Sciatic nerve (tissue), 2 donors: ENCODE results near the gene PDAP1. TPM values are rescaled to one million over a fixed set of nuclear protein-coding genes. Genes with fewer than 3 reads are reported as not detected.
A peak's percentile ranks its signal among the peaks of the same experiment; 100 is the strongest.
"Not testable (repeated sequence)": the region's sequence is repeated elsewhere in the genome, so short reads cannot be mapped to it uniquely, and the experiment has no call there.

ENCODE experiments used
- ATAC-seq: fragments of 200-7000 bp; cut with Tn5 transposase; one replicate; pipeline ENCODE4 v1.9.1; 2020; ENCODE audit warnings: mild to moderate bottlenecking, moderate library complexity
- DNase-seq: peaks from one replicate; pipeline ENCODE4 v3.0.0-alpha.2; 2020; ENCODE audit warnings: low spot score
- intact Hi-C: fragments of 100-400 bp; cut with DNase I; formaldehyde crosslinking; loops from one replicate; pipeline ENCODE4 v1.14.2; 2022
- total RNA-seq: library from RNA; stranded (reverse); fragmentation: NEBNext Ultra II Directional; extraction: Animal tissue kit (Norgen Biotek cat#: 25700); gene quantifications from one replicate; pipeline ENCODE4 v1.2.1, GENCODE V29; 2021
- donor health status: DM: no; HTN: no; CAD: no.
- donor health status: DM: no; HTN: no; CAD: no.

Gene PDAP1, protein sequence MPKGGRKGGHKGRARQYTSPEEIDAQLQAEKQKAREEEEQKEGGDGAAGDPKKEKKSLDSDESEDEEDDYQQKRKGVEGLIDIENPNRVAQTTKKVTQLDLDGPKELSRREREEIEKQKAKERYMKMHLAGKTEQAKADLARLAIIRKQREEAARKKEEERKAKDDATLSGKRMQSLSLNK
- 76.1 TPM for total RNA-seq

GRCh38 chr7:99408379-99409191 is at the start of gene PDAP1, which contains the start of gene BUD31:
Gene PDAP1, minus strand, starts transcription at chr7:99408597. Its CDS starts 49 bp downstream, at chr7:99408548.
Gene BUD31, plus strand, starts transcription at chr7:99408969. Its CDS starts 2,124 bp downstream, at chr7:99411093.
- intact Hi-C loops: loop anchor here (5.0 kb wide), 1 partner anchor 409 kb away; no protein-coding TSS in a partner anchor
- peak; percentile 97 for ATAC-seq
- DNase-seq: peak; percentile 95

DNA sequence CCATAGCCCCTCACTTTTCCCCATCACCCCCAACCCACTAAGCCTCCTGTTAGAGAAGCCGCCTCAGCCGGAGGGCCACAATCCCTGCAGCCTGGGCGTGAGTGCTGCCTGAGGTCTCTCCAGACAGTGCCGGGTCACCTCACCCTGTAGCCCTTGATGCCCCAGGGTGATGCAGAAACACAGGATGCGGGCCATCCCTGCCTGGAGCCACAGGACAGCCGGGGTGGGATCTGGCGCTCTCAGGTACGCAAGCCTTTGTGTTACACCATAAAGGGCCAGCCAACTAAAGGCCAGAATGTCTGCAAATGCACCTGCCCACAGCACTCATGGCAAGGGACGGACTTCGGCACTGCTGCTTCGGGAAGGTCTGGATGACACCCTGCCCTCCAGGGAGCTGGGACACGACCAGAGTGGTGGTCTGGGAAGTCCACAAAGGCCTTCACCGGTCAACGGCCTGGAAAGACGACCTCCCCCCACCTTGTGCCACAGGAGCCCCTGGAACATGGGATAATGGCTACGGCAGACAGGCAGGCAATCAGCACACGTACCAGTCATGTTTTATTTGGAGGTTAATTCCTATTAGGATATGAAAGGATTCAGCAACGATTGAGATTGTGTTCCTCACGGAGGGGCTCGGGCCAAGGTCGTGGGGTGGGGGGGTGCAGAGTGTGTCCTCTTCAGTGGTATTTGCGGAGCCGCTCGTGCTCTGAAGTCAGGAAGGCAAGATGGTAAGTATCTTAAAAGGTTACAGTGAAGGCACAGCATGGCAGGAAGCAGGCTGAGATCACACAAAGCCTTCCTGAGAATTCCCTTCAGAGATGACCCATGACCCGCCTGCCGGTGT is 49.5 kb upstream of the PDAP1 start:
- ATAC-seq: peak; percentile 12

GRCh38 chr7:99457050-99457649 is 48.8 kb upstream of the PDAP1 start:
- intact Hi-C loops: no loop called here
- ATAC-seq (no peak), DNase-seq (no peak)

More for the DNA sequence above, 49.5 kb upstream of the PDAP1 start:
- intact Hi-C loops: no loop called here
- no peak for DNase-seq

DNA sequence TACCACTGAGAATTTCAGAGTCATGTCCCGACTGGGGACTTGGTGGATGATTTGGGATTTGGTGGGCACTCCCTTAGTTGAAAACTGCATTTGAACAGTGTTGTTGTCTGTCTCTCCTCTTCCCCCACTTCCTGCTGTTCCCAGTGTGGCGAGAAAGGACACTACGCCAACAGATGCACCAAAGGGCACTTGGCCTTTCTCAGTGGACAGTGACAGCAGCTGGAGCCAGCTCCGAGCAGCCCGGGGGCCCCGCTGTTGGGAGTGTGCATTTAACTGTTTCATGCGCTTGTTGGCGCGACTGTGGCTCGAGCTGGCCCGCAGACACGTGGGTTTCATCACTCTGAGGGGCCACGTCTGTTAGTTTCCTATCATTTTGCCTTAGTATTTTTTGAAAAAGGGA is 47.9 kb upstream of the PDAP1 start:
- DNase-seq (no peak), ATAC-seq (no peak)
- intact Hi-C loops: no loop called here

GRCh38 chr7:99455874-99456273 is 47.5 kb upstream of the PDAP1 start:
- no peak for DNase-seq
- no peak for ATAC-seq
- intact Hi-C loops: no loop called here

DNA sequence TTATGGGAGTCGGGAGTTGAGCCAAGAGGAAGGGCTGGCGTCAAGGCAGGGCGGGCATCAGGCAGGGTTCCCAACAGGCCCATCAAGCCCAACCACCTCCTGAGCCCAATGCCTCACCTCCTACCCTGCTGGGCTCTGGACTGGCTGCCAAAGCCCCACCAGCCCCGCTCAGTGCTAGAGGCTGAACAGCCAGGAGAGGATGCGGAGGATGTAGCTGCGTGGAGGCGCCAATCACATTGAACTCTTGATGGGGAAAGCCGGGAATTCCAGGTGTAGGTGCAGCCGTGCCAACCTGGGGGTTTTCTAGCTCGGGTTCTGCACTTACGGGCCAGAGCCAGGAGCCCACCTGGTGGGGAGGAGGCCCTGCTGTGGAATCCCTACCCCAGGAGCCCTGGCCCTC is 44.7 kb upstream of the PDAP1 start:
- DNase-seq: no peak
- ATAC-seq: no peak
- intact Hi-C loops: no loop called here

DNA sequence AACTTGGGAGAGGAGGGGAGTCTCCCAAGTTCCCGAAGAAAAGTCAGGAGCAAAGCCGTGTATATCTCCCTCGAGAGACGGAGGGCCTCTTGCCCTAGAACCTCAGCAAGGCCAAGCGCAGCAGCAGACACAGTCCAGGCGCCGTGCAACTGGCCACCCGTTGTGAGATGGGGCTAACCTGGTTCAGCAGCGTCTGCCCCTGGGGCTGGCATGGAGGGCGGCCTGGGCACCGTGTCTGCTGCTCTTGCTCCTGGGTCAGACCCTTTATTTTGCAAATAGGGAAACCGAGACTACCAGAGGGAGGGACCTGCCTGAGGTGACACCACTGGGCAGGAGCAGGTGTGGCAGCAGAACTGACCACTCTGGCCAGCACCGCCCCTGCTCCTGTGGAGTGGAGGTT is 44.1 kb upstream of the PDAP1 start:
- no peak for DNase-seq
- no peak for ATAC-seq
- intact Hi-C loops: no loop called here

DNA sequence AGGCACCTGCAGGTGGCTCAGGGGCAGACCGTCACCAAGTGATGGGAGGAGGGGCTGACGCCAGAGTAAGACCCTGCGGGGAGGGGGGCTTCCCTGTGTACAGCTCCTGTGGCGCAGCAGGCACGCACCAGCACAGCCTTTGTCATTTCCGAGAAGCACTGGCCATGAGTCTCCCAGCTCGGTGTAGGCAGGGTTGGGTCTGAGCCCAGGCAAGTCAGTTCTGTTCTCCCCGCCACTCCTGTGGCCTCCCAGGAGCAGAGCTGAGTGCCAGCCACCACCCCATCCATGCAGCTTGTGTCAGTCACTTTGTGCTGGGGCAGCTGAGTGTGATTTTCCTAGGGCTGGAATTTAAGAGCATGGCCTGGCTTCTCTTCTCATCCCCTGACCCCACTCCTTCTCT is 43.5 kb upstream of the PDAP1 start:
- intact Hi-C loops: no loop called here
- DNase-seq: no peak
- ATAC-seq: no peak

DNA sequence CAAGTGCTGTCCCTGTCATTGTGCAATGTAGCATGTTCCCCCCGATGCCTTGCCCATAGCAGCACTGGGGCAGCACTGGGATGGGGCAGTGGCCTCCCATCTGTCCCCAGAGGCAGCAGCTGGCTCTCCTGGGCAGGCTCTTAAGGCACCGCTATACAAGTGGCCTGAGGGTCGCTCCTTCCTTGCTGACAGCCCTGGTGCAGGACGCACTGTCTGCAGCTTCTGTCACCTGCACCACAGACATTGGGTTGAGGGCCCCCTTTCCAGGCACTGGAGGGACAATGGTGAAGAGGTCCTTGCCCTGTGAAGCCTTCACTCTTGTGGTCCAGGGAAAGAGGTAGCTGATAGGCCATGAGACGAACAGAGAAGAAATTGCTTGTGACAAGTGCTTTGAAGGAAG is 40.9 kb upstream of the PDAP1 start:
- DNase-seq: no peak
- ATAC-seq: no peak
- intact Hi-C loops: no loop called here

GRCh38 chr7:99448855-99449254 is 40.5 kb upstream of the PDAP1 start:
- ATAC-seq: no peak
- intact Hi-C loops: no loop called here
- no peak for DNase-seq

GRCh38 chr7:99447943-99448342 is 39.5 kb upstream of the PDAP1 start:
- intact Hi-C loops: no loop called here
- DNase-seq: no peak
- no peak for ATAC-seq

DNA sequence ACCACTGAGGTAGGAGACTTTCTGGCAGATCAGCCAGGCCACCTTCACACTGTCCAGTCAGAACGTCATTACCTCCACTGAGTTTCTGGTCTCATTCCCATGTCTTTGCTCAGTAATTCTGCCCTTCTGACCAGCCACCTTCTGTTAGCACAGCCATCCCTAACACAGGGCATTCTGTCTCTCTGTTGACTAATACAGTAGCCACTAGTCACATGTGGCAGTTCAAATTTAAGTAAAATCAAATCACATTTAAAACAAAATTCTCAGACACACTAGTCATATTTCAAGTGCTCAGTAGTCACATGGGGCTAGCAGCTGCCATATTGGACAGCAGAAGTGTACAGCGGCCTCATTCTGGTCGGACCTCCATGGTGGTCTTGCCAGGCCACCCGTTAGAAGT is 37.7 kb upstream of the PDAP1 start:
- no peak for ATAC-seq
- intact Hi-C loops: no loop called here
- DNase-seq: no peak

DNA sequence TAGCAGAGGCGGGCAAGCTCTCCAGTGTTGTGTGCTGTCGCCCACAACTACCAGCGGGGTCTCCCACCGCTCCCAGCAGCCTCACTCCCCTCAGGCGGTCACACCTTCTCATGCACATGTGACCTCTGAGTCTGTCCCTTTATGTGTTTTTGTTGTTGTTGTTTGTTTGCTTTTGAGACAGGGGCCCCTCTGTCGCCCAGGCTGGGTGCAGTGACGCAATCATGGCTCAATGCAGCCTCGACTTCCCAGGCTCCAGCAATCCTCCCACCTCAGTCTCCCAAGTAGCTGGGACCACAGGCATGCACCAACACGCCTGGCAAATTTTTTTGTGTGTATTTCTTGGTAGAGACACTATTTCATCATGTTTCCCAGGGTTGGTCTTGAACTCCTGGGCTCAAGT is 31.8 kb upstream of the PDAP1 start:
- ATAC-seq: no peak
- no peak for DNase-seq
- intact Hi-C loops: no loop called here

- peak; percentile 95 for ATAC-seq
These were observed 30.4 kb upstream of the PDAP1 start, which contains the start of the genes CPSF4 and PTCD1 for GRCh38 chr7:99438573-99439480. Gene CPSF4, plus strand, starts transcription at chr7:99438943. Its CDS starts 140 bp downstream, at chr7:99439083. Gene PTCD1, minus strand, starts transcription at chr7:99438798. Its CDS starts 3,556 bp downstream, at chr7:99435242.

DNA sequence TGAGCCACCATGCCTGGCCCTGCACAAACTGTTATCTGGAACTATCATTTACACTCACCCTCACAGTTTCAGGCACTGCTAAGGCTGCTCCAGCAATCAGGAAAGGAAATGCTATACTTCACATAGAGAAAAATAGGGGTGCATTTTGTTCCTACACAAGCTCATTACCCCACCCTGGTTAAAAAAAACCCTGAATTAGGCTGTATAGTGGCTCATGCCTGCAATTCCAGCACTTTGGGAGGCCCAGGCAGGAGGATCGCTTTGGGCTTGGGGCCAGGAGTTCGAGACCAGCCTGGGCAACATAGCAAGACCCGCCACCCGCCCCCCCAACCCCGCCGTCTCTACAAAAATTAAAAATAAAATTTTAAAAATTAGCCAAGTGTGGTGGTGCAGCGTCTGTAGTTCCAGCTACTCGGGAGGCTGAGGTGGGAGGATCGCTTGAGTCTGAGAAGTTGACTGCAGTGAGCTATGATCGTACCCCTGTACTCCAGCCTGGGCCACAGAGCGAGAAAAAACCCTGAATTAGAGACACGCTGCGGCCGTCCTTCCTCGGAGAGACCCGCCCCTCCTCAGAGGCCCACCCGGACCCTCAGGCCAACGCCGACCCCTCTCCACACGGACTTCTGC is 29.7 kb upstream of the PDAP1 start:
- intact Hi-C loops: no loop called here
- no peak for DNase-seq
- peak; percentile 48 for ATAC-seq

More at GRCh38 chr7:99438573-99439480, 30.4 kb upstream of the PDAP1 start, which contains the start of the genes CPSF4 and PTCD1:
- peak; percentile 97 for DNase-seq
- intact Hi-C loops: no loop called here

GRCh38 chr7:99433158-99433557 is 24.8 kb upstream of the PDAP1 start:
- DNase-seq (no peak), ATAC-seq (no peak)
- intact Hi-C loops: no loop called here

DNA sequence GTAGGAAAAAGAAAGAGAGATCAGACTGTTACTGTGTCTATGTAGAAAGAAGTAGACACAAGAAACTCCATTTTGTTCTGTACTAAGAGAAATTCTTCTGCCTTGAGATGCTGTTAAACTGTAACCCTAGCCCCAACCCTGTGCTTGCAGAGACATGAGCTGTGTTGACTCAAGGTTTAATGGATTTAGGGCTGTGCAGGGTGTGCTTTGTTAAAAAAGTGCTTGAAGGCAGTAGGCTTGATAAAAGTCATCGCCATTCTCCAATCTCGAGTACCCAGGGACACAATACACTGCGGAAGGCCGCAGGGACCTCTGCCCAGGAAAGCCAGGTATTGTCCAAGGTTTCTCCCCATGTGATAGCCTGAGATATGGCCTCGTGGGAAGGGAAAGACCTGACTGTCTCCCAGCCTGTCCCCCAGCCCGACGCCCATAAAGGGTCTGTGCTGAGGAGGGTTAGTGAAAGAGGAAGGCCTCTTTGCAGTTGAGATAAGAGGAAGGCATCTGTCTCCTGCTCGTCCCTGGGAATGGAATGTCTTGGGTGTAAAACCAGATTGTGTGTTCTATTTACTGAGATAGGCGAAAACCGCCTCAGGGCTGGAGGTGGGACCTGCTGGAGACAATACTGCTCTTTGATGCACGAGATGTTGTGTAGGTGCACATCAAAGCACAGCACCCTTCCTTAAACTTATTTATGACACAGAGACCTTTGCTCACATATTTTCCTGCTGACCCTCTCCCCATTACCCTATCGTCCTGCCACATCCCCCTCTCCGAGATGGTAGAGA is 23.6 kb upstream of the PDAP1 start:
- ATAC-seq, intact Hi-C loops, DNase-seq: not testable (repeated sequence)
